HCT116 (cell line): ENCODE measurements around the gene MACROH2A2. TPM values are rescaled to one million over a fixed set of nuclear protein-coding genes. Genes with fewer than 3 reads are reported as not detected.

Source experiments
- ATAC-seq: fragments of 200-7000 bp; cut with Tn5 transposase; 2 replicates; pipeline ENCODE4 v1.9.1; 2020; ENCODE audit warnings: mild to moderate bottlenecking, moderate library complexity
- BruUV-seq: library from RNA; stranded (reverse); fragments of 400-500 nt; replicated peaks from 2 replicates; lab custom pipeline; 2021; lab: Mats Ljungman, UMichigan
- CTCF ChIA-PET: fragments of 300-600 bp; sonication (Branson Sonifier 250); formaldehyde crosslinking; loops from one replicate; lab custom pipeline; 2021; ENCODE audit warnings: antibody characterized with exemption; lab: Charles Lee
- POLR2A ChIA-PET: fragments of 300-600, 350-600 bp; sonication (Branson Sonifier 250); formaldehyde crosslinking; loops from one replicate; lab custom pipeline; 2021; ENCODE audit warnings: antibody characterized with exemption; lab: Charles Lee
- RAD21 ChIA-PET, 2 experiments: fragments of 300-600 bp; sonication (Branson Sonifier 250); formaldehyde crosslinking; loops; one replicate each; lab custom pipeline; 2023; ENCODE audit warnings: low total read pairs in 2 of 2; ENCODE audit not compliant: uncharacterized antibody in 2 of 2, unreplicated experiment in 2 of 2, low non-redundant PET in 1 of 2; lab: Charles Lee
- DNase-seq: peaks from one replicate; pipeline ENCODE4 v3.0.0-alpha.2; 2010; ENCODE audit warnings: low read depth, low spot score
- H2AFZ ChIP-seq: fragments of 200-600 bp; shearing (Covaris generic), sonication (generic); 2 replicates; pipeline ENCODE4 v1.6.1; 2017; ENCODE audit warnings: low read depth, mixed run types, mixed read lengths, antibody characterized with exemption, low read length; ENCODE audit not compliant: poor library complexity, severe bottlenecking
- H3K27ac ChIP-seq: 2 replicates; pipeline ENCODE4 v1.5.1; 2012; ENCODE audit warnings: low read depth, low read length
- H3K27me3 ChIP-seq: fragments of 200-600 bp; sonication (generic); 2 replicates; pipeline ENCODE4 v1.6.1; 2016; ENCODE audit warnings: mixed run types, low read length, mixed read lengths; ENCODE audit not compliant: insufficient read depth
- H3K36me3 ChIP-seq, 2 experiments: fragments of 200-500 bp in 1 of 2; fragments of 200-600 bp in 1 of 2; sonication (Bioruptor generic) in 1 of 2; sonication (generic) in 1 of 2; 2 replicates each; pipeline versions ENCODE4 v1.5.1 to v1.6.1; 2014 to 2016; ENCODE audit warnings: low read length in 2 of 2, inconsistent platforms in 1 of 2, mixed read lengths in 1 of 2, mixed run types in 1 of 2; ENCODE audit not compliant: insufficient read depth in 2 of 2, control insufficient read depth in 1 of 2
- H3K4me1 ChIP-seq, 2 experiments: fragments of 200-600 bp in 1 of 2; sonication (generic) in 1 of 2; 2 replicates each; pipeline versions ENCODE4 v1.5.1 to v1.6.1; 2012 to 2017; ENCODE audit warnings: low read length in 2 of 2, inconsistent platforms in 1 of 2, mild to moderate bottlenecking in 1 of 2, mixed read lengths in 1 of 2, mixed run types in 1 of 2, moderate library complexity in 1 of 2; ENCODE audit not compliant: insufficient read depth in 2 of 2, control insufficient read depth in 1 of 2
- H3K4me2 ChIP-seq: fragments of 200-600 bp; sonication (generic); 2 replicates; pipeline ENCODE4 v1.6.1; 2017; ENCODE audit warnings: mixed run types, low read length, mixed read lengths
- H3K4me3 ChIP-seq, 2 experiments: fragments of 200-600 bp in 1 of 2; sonication (generic) in 1 of 2; replicated peaks in 1 of 2; 2 replicates each; pipeline ENCODE4 v1.5.1; 2011 to 2016; ENCODE audit warnings: low read length in 2 of 2, control low read depth in 1 of 2, low read depth in 1 of 2, mild to moderate bottlenecking in 1 of 2, mixed read lengths in 1 of 2, mixed run types in 1 of 2
- H3K79me2 ChIP-seq: fragments of 200-600 bp; sonication (generic); 2 replicates; pipeline ENCODE4 v1.6.1; 2017; ENCODE audit warnings: mild to moderate bottlenecking, mixed run types, low read length, moderate library complexity, mixed read lengths; ENCODE audit not compliant: insufficient read depth
- H3K9ac ChIP-seq: fragments of 200-600 bp; sonication (generic); 2 replicates; pipeline ENCODE4 v1.6.1; 2016; ENCODE audit warnings: low read length, mixed read lengths
- H3K9me2 ChIP-seq: fragments of 200-600 bp; sonication (generic), shearing (Covaris generic); 2 replicates; pipeline ENCODE4 v1.6.1; 2017; ENCODE audit warnings: mixed run types, mild to moderate bottlenecking, moderate library complexity; ENCODE audit not compliant: insufficient read depth
- H3K9me3 ChIP-seq, 2 experiments: fragments of 200-500 bp in 1 of 2; fragments of 200-600 bp in 1 of 2; sonication (Bioruptor generic) in 1 of 2; sonication (generic) in 1 of 2; 2 replicates each; pipeline ENCODE4 v1.6.1; 2014 to 2017; ENCODE audit warnings: low read length in 2 of 2, mixed read lengths in 2 of 2, inconsistent platforms in 1 of 2, low read depth in 1 of 2, mild to moderate bottlenecking in 1 of 2, mixed run types in 1 of 2, moderate library complexity in 1 of 2; ENCODE audit not compliant: control insufficient read depth in 1 of 2, insufficient read depth in 1 of 2
- H4K20me1 ChIP-seq: fragments of 200-600 bp; sonication (generic), shearing (Covaris generic); 2 replicates; pipeline ENCODE4 v1.6.1; 2017; ENCODE audit warnings: mixed run types, mild to moderate bottlenecking, moderate library complexity; ENCODE audit not compliant: insufficient read depth
- ATF3 ChIP-seq: IDR thresholded peaks from 2 replicates; pipeline ENCODE4 v1.6.1; 2012
- CBX3 ChIP-seq: IDR thresholded peaks from 2 replicates; pipeline ENCODE4 v1.6.1; 2012; ENCODE audit warnings: low read depth
- CTCF ChIP-seq, 3 experiments: fragments of 200-600 bp in 1 of 3; sonication (generic) in 1 of 3; IDR thresholded peaks in 2 of 3; conservative IDR thresholded peaks in 1 of 3; 2 replicates each; pipeline ENCODE4 v1.5.1; 2012 to 2017; ENCODE audit warnings: low read depth in 2 of 3, low read length in 2 of 3, antibody characterized with exemption in 1 of 3, borderline replicate concordance in 1 of 3, control low read depth in 1 of 3, mild to moderate bottlenecking in 1 of 3, mixed read lengths in 1 of 3, mixed run types in 1 of 3, moderate library complexity in 1 of 3; ENCODE audit not compliant: insufficient read depth in 1 of 3
- EGR1 ChIP-seq: IDR thresholded peaks from 2 replicates; pipeline ENCODE4 v1.6.1; 2012; ENCODE audit warnings: low read depth
- EZH2 ChIP-seq: fragments of 200-600 bp; sonication (generic); IDR thresholded peaks from 2 replicates; pipeline ENCODE4 v1.6.1; 2017; ENCODE audit warnings: antibody characterized with exemption, mixed run types
- FOSL1 ChIP-seq: IDR thresholded peaks from 2 replicates; pipeline ENCODE4 v1.6.1; 2012; ENCODE audit warnings: low read depth
- JUND ChIP-seq: IDR thresholded peaks from 2 replicates; pipeline ENCODE4 v1.6.1; 2012
- POLR2AphosphoS5 ChIP-seq: IDR thresholded peaks from 2 replicates; pipeline ENCODE4 v1.6.1; 2011; ENCODE audit warnings: mild to moderate bottlenecking, low read depth, low read length, moderate library complexity
- REST ChIP-seq: IDR thresholded peaks from 2 replicates; pipeline ENCODE4 v1.6.1; 2012; ENCODE audit warnings: low read depth
- SIN3A ChIP-seq: IDR thresholded peaks from 2 replicates; pipeline ENCODE4 v1.6.1; 2012; ENCODE audit warnings: low read depth
- SRF ChIP-seq: IDR thresholded peaks from 2 replicates; pipeline ENCODE4 v1.6.1; 2012; ENCODE audit warnings: low read depth
- intact Hi-C: fragments of 100-400 bp; cut with micrococcal nuclease; formaldehyde crosslinking; loops from 2 replicates; pipeline ENCODE4 v1.10.0; 2022
- total RNA-seq: library from RNA; stranded (reverse); gene quantifications from one replicate; pipeline ENCODE4 v1.2.1, GENCODE V29; 2021; ENCODE audit not compliant: unreplicated experiment

Gene MACROH2A2
- total RNA-seq, 1 experiment from 2014 or later = 41.4 TPM

GRCh38 chr10:70064486-70064885 lies 11.8 kb downstream of the MACROH2A2 start:
- no peak overlapping the region for H3K9ac ChIP-seq
- CTCF ChIA-PET = no interaction called here
- no peak overlapping the region for H3K4me2 ChIP-seq
- no peak overlapping the region for H3K27ac ChIP-seq
- H3K4me3 ChIP-seq = no peak overlapping the region
- no peaks in the 10 kb centered on the region for H3K4me1 ChIP-seq
- no TSS peak for BruUV-seq
- no peaks in the 10 kb centered on the region; the same call in 1 of the 2 replicates for H3K79me2 ChIP-seq
- no peak overlapping the region for H2AFZ ChIP-seq
- no peak for TF ChIP-seq EGR1
- TF ChIP-seq EZH2 = no peak
- TF ChIP-seq SRF = no peak
- no peak for TF ChIP-seq REST
- no peak for TF ChIP-seq ATF3
- TF ChIP-seq CBX3 = no peak
- TF ChIP-seq FOSL1 = no peak
- TF ChIP-seq SIN3A = no peak
- TF ChIP-seq POLR2AphosphoS5 = no peak
- TF ChIP-seq CTCF (IDR thresholded peaks at IDR 0.05 in 2 of 3, conservative IDR thresholded peaks at IDR 0.05 in 1 of 3; ENCODE audit: borderline replicate concordance in 1 of 3, insufficient read depth in 1 of 3, low read depth in 2 of 3, low read length in 2 of 3) = no peak
- TF ChIP-seq JUND = no peak
- no peak for ATAC-seq
- no peak for DNase-seq
- H3K9me2 ChIP-seq = no peaks in the 10 kb centered on the region
- intact Hi-C loops = no loop called here
- H3K27me3 ChIP-seq = no peaks in the 10 kb centered on the region
- RAD21 ChIA-PET = no interaction called here
- H3K9me3 ChIP-seq = no peaks in the 10 kb centered on the region
- H4K20me1 ChIP-seq = no peaks in the 10 kb centered on the region
- POLR2A ChIA-PET = no interaction called here
- no peaks in the 10 kb centered on the region for H3K36me3 ChIP-seq
